K562 (cell line): ENCODE results near the gene IFT81. TPM values are rescaled to one million over a fixed set of nuclear protein-coding genes. Genes with fewer than 3 reads are reported as not detected.

Source experiments
- ARID1B ChIP-seq: fragments of 450-650 bp; IDR thresholded peaks from 2 replicates; pipeline ENCODE4 v1.6.1; 2016; ENCODE audit warnings: antibody characterized with exemption, mild to moderate bottlenecking, inconsistent platforms
- ERF ChIP-seq: fragments of 450-650 bp; formaldehyde crosslinking; IDR thresholded peaks from 2 replicates; pipeline ENCODE4 v1.4.0; 2020; ENCODE audit warnings: mild to moderate bottlenecking, mixed read lengths
- HDAC6 ChIP-seq: IDR thresholded peaks from 2 replicates; pipeline ENCODE4 v1.6.1; 2012; ENCODE audit warnings: low read depth, mild to moderate bottlenecking, control low read depth, inconsistent platforms, low read length, moderate library complexity
- KDM4B ChIP-seq, 2 experiments: fragments of 450-650 bp in 1 of 2; sonication (generic) in 1 of 2; IDR thresholded peaks; 2 replicates each; pipeline ENCODE4 v1.6.1; 2016 to 2017; ENCODE audit warnings: borderline replicate concordance in 2 of 2, antibody characterized with exemption in 1 of 2, low read depth in 1 of 2, mild to moderate bottlenecking in 1 of 2
- MTF1 ChIP-seq: fragments of 250-450 bp; sonication (Bioruptor Pico); IDR thresholded peaks from 2 replicates; pipeline ENCODE4 v1.9.0; 2021; ENCODE audit warnings: moderate library complexity, mild to moderate bottlenecking, inconsistent platforms, borderline replicate concordance
- MXD1 ChIP-seq: fragments of 250-450 bp; sonication (Bioruptor Pico); IDR thresholded peaks from 2 replicates; pipeline ENCODE4 v1.8.0; 2021; ENCODE audit warnings: borderline replicate concordance, mild to moderate bottlenecking, moderate library complexity; ENCODE audit not compliant: poor library complexity, severe bottlenecking
- NBN ChIP-seq: fragments of 450-650 bp; IDR thresholded peaks from 2 replicates; pipeline ENCODE4 v1.6.1; 2016; ENCODE audit warnings: low read depth, mild to moderate bottlenecking
- PPARD ChIP-seq: fragments of 250-450 bp; sonication (Bioruptor Pico); IDR thresholded peaks from 2 replicates; pipeline ENCODE4 v1.8.0; 2022; ENCODE audit warnings: inconsistent platforms, mild to moderate bottlenecking, moderate library complexity
- PTTG1 ChIP-seq: fragments of 450-650 bp; IDR thresholded peaks from 2 replicates; pipeline ENCODE4 v1.6.1; 2016; ENCODE audit warnings: low read depth, mild to moderate bottlenecking, missing genetic modification characterization, missing compliant biosample characterization
- RUNX1 ChIP-seq: sonication (generic); IDR thresholded peaks from 2 replicates; pipeline ENCODE4 v1.6.1; 2016; ENCODE audit warnings: antibody characterized with exemption, low read depth
- SMARCA4 ChIP-seq: fragments of 450-650 bp; IDR thresholded peaks from 2 replicates; pipeline ENCODE4 v1.6.1; 2016
- SREBF2 ChIP-seq: sonication (generic); formaldehyde crosslinking; IDR thresholded peaks from 2 replicates; pipeline ENCODE4 v1.4.0; 2020; ENCODE audit warnings: mild to moderate bottlenecking, missing genetic modification reagents
- XRCC4 ChIP-seq: IDR thresholded peaks from one replicate; pipeline ENCODE4 v1.6.1; 2011; ENCODE audit not compliant: insufficient read depth, insufficient read length; ENCODE audit errors: extremely low read depth
- ZNF431 ChIP-seq: sonication (generic); formaldehyde crosslinking; IDR thresholded peaks from 2 replicates; pipeline ENCODE4 v1.8.0; 2022; ENCODE audit warnings: mild to moderate bottlenecking, missing genetic modification reagents
- ZNF696 ChIP-seq: fragments of 250-450 bp; sonication (Bioruptor Pico); conservative IDR thresholded peaks from 2 replicates; pipeline ENCODE4 v1.4.0; 2020; ENCODE audit warnings: mild to moderate bottlenecking, moderate library complexity
- ZNF717 ChIP-seq: fragments of 250-450 bp; sonication (Bioruptor Pico); IDR thresholded peaks from 2 replicates; pipeline ENCODE4 v1.5.0; 2021
- polyA plus RNA-seq, 8 experiments: library from polyadenylated mRNA; depleted of rRNA in 4 of 8; stranded (reverse) in 5 of 8; unstranded in 3 of 8; fragments of >200 nt; fragmentation: Nextera tagmentation in 2 of 8; fragmentation: Illumina TruSeq in 1 of 8; extraction: Ambion mirVana in 2 of 8; extraction: Trizol in 1 of 8; gene quantifications; 2 replicates each; pipeline versions ENCODE4 v1.2.1 to v1.2.3, GENCODE V29; 2011 to 2014; ENCODE audit warnings: inconsistent platforms in 1 of 8, missing spikeins in 1 of 8
- total RNA-seq, 7 experiments: library from RNA; depleted of rRNA in 6 of 7; stranded (reverse); fragments of >200 nt in 6 of 7; fragmentation: Illumina TruSeq in 2 of 7; extraction: Trizol in 2 of 7; gene quantifications; 2 replicates each; pipeline versions ENCODE4 v1.2.1 to v1.2.3, GENCODE V29; 2011 to 2021; ENCODE audit warnings: low replicate concordance in 1 of 7
- TF ChIP-seq, protein P1 (sequence below): fragments of 450-650 bp; IDR thresholded peaks from 2 replicates; pipeline ENCODE4 v1.6.1; 2016; ENCODE audit warnings: mild to moderate bottlenecking, moderate library complexity

The IFT81 gene
- total and polyA plus RNA-seq, 9 of the 15 experiments (the other 6 are each of a cell fraction or from before 2014, with no cell fraction given): 2.8 to 11.9 (median 7.9) TPM

GRCh38 chr12:110109037-110109836 is 14.9 kb upstream of the IFT81 start (continued):
- TF ChIP-seq MXD1 (CRISPR knock-in tag) (no peak), ZNF696 (CRISPR knock-in tag) (no peak), ZNF717 (CRISPR knock-in tag) (no peak), PTTG1 (tag) (no peak), NBN (0 out of 2 replicates have a peak, but pooled peaks have one; percentile 55), ARID1B (peak; percentile 60), SREBF2 (CRISPR knock-in tag) (no peak), KDM4B (IDR thresholded peaks at IDR 0.05; ENCODE audit: borderline replicate concordance in 2 of 2, low read depth in 1 of 2) (no peak), HDAC6 (no peak), MTF1 (peak; percentile 86; the same call in 1 of the 2 replicates), ZNF431 (CRISPR knock-in tag) (no peak), PPARD (CRISPR knock-in tag) (no peak), RUNX1 (no peak), ERF (no peak), SMARCA4 (0 out of 2 replicates have a peak, but pooled peaks have one; percentile 13), XRCC4 (no peak)
- TF ChIP-seq, protein P1, sequence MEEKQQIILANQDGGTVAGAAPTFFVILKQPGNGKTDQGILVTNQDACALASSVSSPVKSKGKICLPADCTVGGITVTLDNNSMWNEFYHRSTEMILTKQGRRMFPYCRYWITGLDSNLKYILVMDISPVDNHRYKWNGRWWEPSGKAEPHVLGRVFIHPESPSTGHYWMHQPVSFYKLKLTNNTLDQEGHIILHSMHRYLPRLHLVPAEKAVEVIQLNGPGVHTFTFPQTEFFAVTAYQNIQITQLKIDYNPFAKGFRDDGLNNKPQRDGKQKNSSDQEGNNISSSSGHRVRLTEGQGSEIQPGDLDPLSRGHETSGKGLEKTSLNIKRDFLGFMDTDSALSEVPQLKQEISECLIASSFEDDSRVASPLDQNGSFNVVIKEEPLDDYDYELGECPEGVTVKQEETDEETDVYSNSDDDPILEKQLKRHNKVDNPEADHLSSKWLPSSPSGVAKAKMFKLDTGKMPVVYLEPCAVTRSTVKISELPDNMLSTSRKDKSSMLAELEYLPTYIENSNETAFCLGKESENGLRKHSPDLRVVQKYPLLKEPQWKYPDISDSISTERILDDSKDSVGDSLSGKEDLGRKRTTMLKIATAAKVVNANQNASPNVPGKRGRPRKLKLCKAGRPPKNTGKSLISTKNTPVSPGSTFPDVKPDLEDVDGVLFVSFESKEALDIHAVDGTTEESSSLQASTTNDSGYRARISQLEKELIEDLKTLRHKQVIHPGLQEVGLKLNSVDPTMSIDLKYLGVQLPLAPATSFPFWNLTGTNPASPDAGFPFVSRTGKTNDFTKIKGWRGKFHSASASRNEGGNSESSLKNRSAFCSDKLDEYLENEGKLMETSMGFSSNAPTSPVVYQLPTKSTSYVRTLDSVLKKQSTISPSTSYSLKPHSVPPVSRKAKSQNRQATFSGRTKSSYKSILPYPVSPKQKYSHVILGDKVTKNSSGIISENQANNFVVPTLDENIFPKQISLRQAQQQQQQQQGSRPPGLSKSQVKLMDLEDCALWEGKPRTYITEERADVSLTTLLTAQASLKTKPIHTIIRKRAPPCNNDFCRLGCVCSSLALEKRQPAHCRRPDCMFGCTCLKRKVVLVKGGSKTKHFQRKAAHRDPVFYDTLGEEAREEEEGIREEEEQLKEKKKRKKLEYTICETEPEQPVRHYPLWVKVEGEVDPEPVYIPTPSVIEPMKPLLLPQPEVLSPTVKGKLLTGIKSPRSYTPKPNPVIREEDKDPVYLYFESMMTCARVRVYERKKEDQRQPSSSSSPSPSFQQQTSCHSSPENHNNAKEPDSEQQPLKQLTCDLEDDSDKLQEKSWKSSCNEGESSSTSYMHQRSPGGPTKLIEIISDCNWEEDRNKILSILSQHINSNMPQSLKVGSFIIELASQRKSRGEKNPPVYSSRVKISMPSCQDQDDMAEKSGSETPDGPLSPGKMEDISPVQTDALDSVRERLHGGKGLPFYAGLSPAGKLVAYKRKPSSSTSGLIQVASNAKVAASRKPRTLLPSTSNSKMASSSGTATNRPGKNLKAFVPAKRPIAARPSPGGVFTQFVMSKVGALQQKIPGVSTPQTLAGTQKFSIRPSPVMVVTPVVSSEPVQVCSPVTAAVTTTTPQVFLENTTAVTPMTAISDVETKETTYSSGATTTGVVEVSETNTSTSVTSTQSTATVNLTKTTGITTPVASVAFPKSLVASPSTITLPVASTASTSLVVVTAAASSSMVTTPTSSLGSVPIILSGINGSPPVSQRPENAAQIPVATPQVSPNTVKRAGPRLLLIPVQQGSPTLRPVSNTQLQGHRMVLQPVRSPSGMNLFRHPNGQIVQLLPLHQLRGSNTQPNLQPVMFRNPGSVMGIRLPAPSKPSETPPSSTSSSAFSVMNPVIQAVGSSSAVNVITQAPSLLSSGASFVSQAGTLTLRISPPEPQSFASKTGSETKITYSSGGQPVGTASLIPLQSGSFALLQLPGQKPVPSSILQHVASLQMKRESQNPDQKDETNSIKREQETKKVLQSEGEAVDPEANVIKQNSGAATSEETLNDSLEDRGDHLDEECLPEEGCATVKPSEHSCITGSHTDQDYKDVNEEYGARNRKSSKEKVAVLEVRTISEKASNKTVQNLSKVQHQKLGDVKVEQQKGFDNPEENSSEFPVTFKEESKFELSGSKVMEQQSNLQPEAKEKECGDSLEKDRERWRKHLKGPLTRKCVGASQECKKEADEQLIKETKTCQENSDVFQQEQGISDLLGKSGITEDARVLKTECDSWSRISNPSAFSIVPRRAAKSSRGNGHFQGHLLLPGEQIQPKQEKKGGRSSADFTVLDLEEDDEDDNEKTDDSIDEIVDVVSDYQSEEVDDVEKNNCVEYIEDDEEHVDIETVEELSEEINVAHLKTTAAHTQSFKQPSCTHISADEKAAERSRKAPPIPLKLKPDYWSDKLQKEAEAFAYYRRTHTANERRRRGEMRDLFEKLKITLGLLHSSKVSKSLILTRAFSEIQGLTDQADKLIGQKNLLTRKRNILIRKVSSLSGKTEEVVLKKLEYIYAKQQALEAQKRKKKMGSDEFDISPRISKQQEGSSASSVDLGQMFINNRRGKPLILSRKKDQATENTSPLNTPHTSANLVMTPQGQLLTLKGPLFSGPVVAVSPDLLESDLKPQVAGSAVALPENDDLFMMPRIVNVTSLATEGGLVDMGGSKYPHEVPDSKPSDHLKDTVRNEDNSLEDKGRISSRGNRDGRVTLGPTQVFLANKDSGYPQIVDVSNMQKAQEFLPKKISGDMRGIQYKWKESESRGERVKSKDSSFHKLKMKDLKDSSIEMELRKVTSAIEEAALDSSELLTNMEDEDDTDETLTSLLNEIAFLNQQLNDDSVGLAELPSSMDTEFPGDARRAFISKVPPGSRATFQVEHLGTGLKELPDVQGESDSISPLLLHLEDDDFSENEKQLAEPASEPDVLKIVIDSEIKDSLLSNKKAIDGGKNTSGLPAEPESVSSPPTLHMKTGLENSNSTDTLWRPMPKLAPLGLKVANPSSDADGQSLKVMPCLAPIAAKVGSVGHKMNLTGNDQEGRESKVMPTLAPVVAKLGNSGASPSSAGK: no peak
